ENCODE data around the gene PNLIP.

DNA sequence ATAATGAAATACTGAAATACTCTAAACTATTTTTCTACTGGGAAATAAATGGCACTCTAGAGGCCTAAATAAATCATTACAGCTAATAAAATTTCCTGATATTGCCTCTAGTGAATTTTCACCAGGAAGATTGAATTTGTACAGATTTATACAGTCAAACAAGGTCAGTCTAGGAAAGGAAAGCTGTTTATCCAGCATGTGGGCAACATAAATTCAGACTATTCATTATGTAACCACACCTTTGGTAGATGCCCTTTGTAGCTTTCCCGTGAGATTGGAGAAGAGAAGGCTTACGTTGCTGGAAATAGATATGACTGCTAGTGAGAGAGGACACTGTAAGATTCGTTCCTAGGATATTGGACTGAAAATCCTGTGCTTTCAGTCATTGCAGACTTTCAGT is 35.2 kb upstream of the PNLIP start:
- TF ChIP-seq CHD2 (IDR thresholded peaks at IDR 0.05; ENCODE audit: low read length, partially characterized antibody): no peak
- TF ChIP-seq MAX (IDR thresholded peaks at IDR 0.05; ENCODE audit: low read depth): no peak
- TF ChIP-seq FOXM1 (IDR thresholded peaks at IDR 0.05; ENCODE audit: low read depth): no peak
- TF ChIP-seq, protein P1, sequence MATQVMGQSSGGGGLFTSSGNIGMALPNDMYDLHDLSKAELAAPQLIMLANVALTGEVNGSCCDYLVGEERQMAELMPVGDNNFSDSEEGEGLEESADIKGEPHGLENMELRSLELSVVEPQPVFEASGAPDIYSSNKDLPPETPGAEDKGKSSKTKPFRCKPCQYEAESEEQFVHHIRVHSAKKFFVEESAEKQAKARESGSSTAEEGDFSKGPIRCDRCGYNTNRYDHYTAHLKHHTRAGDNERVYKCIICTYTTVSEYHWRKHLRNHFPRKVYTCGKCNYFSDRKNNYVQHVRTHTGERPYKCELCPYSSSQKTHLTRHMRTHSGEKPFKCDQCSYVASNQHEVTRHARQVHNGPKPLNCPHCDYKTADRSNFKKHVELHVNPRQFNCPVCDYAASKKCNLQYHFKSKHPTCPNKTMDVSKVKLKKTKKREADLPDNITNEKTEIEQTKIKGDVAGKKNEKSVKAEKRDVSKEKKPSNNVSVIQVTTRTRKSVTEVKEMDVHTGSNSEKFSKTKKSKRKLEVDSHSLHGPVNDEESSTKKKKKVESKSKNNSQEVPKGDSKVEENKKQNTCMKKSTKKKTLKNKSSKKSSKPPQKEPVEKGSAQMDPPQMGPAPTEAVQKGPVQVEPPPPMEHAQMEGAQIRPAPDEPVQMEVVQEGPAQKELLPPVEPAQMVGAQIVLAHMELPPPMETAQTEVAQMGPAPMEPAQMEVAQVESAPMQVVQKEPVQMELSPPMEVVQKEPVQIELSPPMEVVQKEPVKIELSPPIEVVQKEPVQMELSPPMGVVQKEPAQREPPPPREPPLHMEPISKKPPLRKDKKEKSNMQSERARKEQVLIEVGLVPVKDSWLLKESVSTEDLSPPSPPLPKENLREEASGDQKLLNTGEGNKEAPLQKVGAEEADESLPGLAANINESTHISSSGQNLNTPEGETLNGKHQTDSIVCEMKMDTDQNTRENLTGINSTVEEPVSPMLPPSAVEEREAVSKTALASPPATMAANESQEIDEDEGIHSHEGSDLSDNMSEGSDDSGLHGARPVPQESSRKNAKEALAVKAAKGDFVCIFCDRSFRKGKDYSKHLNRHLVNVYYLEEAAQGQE (IDR thresholded peaks at IDR 0.05; ENCODE audit: low read depth, low read length): no peak
